Measurements from ENCODE around the gene THEMIS2.
"Not testable (repeated sequence)": the region's sequence is repeated elsewhere in the genome, so short reads cannot be mapped to it uniquely, and the experiment has no call there.

The THEMIS2 gene

GRCh38 chr1:27868932-27869718 lies 3.2 kb upstream of the THEMIS2 start:
- H2AK5ac ChIP-seq (ENCODE audit: low read length, severe bottlenecking), result no peak overlapping the region
- no peak overlapping the region for H3K4me2 ChIP-seq (ENCODE audit: low read length, poor library complexity, severe bottlenecking)
- H3K36me3 ChIP-seq (ENCODE audit: control insufficient read depth in 1 of 2, insufficient read depth in 2 of 2, low read depth in 1 of 2, low read length in 2 of 2), result no peaks in the 10 kb centered on the region
- no peaks in the 10 kb centered on the region for H3K9me3 ChIP-seq (ENCODE audit: control insufficient read depth, low read length)
- 84% methylated on average over 16 of the region's 16 CpGs for WGBS
- H3K9ac ChIP-seq (ENCODE audit: low read length), result no peak overlapping the region
- no peak overlapping the region for H3K4me3 ChIP-seq (ENCODE audit: insufficient read depth in 1 of 2, low read depth in 1 of 2, low read length in 2 of 2)
- no peak overlapping the region for H2AFZ ChIP-seq (ENCODE audit: low read depth, low read length)
- no peak overlapping the region for H4K8ac ChIP-seq (ENCODE audit: low read length)
- no peaks in the 10 kb centered on the region for H3K79me1 ChIP-seq (replicated peaks; ENCODE audit: low read length, poor library complexity, severe bottlenecking)
- no peak overlapping the region for H3K18ac ChIP-seq (ENCODE audit: low read depth in 1 of 2, low read length in 2 of 2)
- no peak overlapping the region for H3K27ac ChIP-seq (ENCODE audit: low read length, poor library complexity, severe bottlenecking)
- no peak overlapping the region for H3K4ac ChIP-seq (ENCODE audit: low read depth in 1 of 2, low read length in 2 of 2)
- no peak overlapping the region for H2BK15ac ChIP-seq (ENCODE audit: low read depth, poor library complexity, severe bottlenecking)
- H3K4me1 ChIP-seq (ENCODE audit: control insufficient read depth, insufficient read depth, low read depth, low read length), result peaks cover 24% of the 10 kb centered on the region
- no peak overlapping the region for H2BK120ac ChIP-seq (ENCODE audit: low read depth, low read length)
- peak overlapping the region; percentile 21 for H4K91ac ChIP-seq (ENCODE audit: low read length)
- H3K27me3 ChIP-seq (ENCODE audit: control insufficient read depth in 1 of 2, insufficient read depth in 1 of 2, low read length in 2 of 2), result no peaks in the 10 kb centered on the region
- H2BK5ac ChIP-seq (ENCODE audit: low read depth, low read length, poor library complexity, severe bottlenecking), result no peak overlapping the region
- no peak overlapping the region for H3K23ac ChIP-seq (ENCODE audit: low read length in 2 of 2)
- H3K14ac ChIP-seq (ENCODE audit: low read length in 2 of 2), result peak overlapping the region in 1 of 2 experiments; percentile 49
- DNase-seq, result no peak
- H2BK12ac ChIP-seq (ENCODE audit: low read length in 2 of 2), result peak overlapping the region in 1 of 2 experiments; percentile 37

GRCh38 chr1:27869719-27870085 lies 2.6 kb upstream of the THEMIS2 start:
- DNase-seq, result no peak
- no peak overlapping the region for H3K4me3 ChIP-seq (ENCODE audit: insufficient read depth in 1 of 2, low read depth in 1 of 2, low read length in 2 of 2)
- no peak overlapping the region for H4K8ac ChIP-seq (ENCODE audit: low read length)
- H3K79me1 ChIP-seq (replicated peaks; ENCODE audit: low read length, poor library complexity, severe bottlenecking), result no peaks in the 10 kb centered on the region
- no peak overlapping the region for H3K4me2 ChIP-seq (ENCODE audit: low read length, poor library complexity, severe bottlenecking)
- no peak overlapping the region for H2BK15ac ChIP-seq (ENCODE audit: low read depth, poor library complexity, severe bottlenecking)
- H2BK12ac ChIP-seq (ENCODE audit: low read length in 2 of 2), result no peak overlapping the region
- H3K9ac ChIP-seq (ENCODE audit: low read length), result no peak overlapping the region
- H3K27me3 ChIP-seq (ENCODE audit: control insufficient read depth in 1 of 2, insufficient read depth in 1 of 2, low read length in 2 of 2), result no peaks in the 10 kb centered on the region
- H3K4ac ChIP-seq (ENCODE audit: low read depth in 1 of 2, low read length in 2 of 2), result no peak overlapping the region
- no peak overlapping the region for H4K91ac ChIP-seq (ENCODE audit: low read length)
- 100% methylated on average over 1 of the region's 1 CpG for WGBS
- no peak overlapping the region for H2AFZ ChIP-seq (ENCODE audit: low read depth, low read length)
- H3K27ac ChIP-seq (ENCODE audit: low read length, poor library complexity, severe bottlenecking), result no peak overlapping the region
- no peaks in the 10 kb centered on the region for H3K36me3 ChIP-seq (ENCODE audit: control insufficient read depth in 1 of 2, insufficient read depth in 2 of 2, low read depth in 1 of 2, low read length in 2 of 2)
- H2AK5ac ChIP-seq (ENCODE audit: low read length, severe bottlenecking), result no peak overlapping the region
- H3K9me3 ChIP-seq (ENCODE audit: control insufficient read depth, low read length), result no peaks in the 10 kb centered on the region
- no peak overlapping the region for H3K23ac ChIP-seq (ENCODE audit: low read length in 2 of 2)
- no peak overlapping the region for H2BK120ac ChIP-seq (ENCODE audit: low read depth, low read length)
- H2BK5ac ChIP-seq (ENCODE audit: low read depth, low read length, poor library complexity, severe bottlenecking), result no peak overlapping the region
- no peak overlapping the region for H3K14ac ChIP-seq (ENCODE audit: low read length in 2 of 2)
- H3K18ac ChIP-seq (ENCODE audit: low read depth in 1 of 2, low read length in 2 of 2), result no peak overlapping the region
- H3K4me1 ChIP-seq (ENCODE audit: control insufficient read depth, insufficient read depth, low read depth, low read length), result peaks cover 22% of the 10 kb centered on the region

DNA sequence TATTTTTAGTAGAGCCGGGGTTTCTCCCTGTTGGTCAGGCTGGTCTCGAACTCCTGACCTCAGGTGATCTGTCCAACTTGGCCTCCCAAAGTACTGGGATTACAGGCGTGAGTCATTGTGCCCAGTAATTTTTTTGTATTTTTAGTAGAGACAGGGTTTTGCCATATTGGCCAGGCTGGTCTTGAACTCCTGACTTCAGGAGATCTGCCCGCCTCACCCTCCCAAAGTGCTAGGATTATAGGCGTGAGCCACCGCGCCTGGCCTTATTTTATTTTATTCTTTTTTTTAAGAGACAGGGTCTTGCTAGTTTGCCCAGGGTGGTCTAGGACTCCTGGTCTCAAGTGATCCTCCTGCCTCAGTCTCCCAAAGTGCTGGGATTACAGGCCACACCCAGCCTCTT lies 1.3 kb upstream of the THEMIS2 start:
- not testable (repeated sequence) for H3K4me2 ChIP-seq (ENCODE audit: low read length, poor library complexity, severe bottlenecking); H2BK120ac ChIP-seq (ENCODE audit: low read depth, low read length); H3K4me3 ChIP-seq (ENCODE audit: insufficient read depth in 1 of 2, low read depth in 1 of 2, low read length in 2 of 2); H2BK12ac ChIP-seq (ENCODE audit: low read length in 2 of 2); H3K9ac ChIP-seq (ENCODE audit: low read length); H2BK5ac ChIP-seq (ENCODE audit: low read depth, low read length, poor library complexity, severe bottlenecking); H4K8ac ChIP-seq (ENCODE audit: low read length); H3K36me3 ChIP-seq (ENCODE audit: control insufficient read depth in 1 of 2, insufficient read depth in 2 of 2, low read depth in 1 of 2, low read length in 2 of 2); H3K14ac ChIP-seq (ENCODE audit: low read length in 2 of 2); H3K27ac ChIP-seq (ENCODE audit: low read length, poor library complexity, severe bottlenecking); H3K27me3 ChIP-seq (ENCODE audit: control insufficient read depth in 1 of 2, insufficient read depth in 1 of 2, low read length in 2 of 2); H3K23ac ChIP-seq (ENCODE audit: low read length in 2 of 2); H2AFZ ChIP-seq (ENCODE audit: low read depth, low read length); H2BK15ac ChIP-seq (ENCODE audit: low read depth, poor library complexity, severe bottlenecking); H3K4ac ChIP-seq (ENCODE audit: low read depth in 1 of 2, low read length in 2 of 2); H2AK5ac ChIP-seq (ENCODE audit: low read length, severe bottlenecking); DNase-seq; H4K91ac ChIP-seq (ENCODE audit: low read length); H3K79me1 ChIP-seq (replicated peaks; ENCODE audit: low read length, poor library complexity, severe bottlenecking); H3K18ac ChIP-seq (ENCODE audit: low read depth in 1 of 2, low read length in 2 of 2); H3K9me3 ChIP-seq (ENCODE audit: control insufficient read depth, low read length)
- 96% methylated on average over 7 of the region's 7 CpGs for WGBS
- peaks cover 26% of the 10 kb centered on the region for H3K4me1 ChIP-seq (ENCODE audit: control insufficient read depth, insufficient read depth, low read depth, low read length)

GRCh38 chr1:27872802-27873551 lies 633 bp downstream of the THEMIS2 start:
- DNase-seq, result peak; percentile 23
- Histone ChIP-seq H2BK15ac (ENCODE audit: low read depth, poor library complexity, severe bottlenecking) (no peak overlapping the region), H3K4me2 (ENCODE audit: low read length, poor library complexity, severe bottlenecking) (peak overlapping the region; percentile 81), H4K91ac (ENCODE audit: low read length) (no peak overlapping the region), H3K14ac (ENCODE audit: low read length in 2 of 2) (no peak overlapping the region), H3K9me3 (ENCODE audit: control insufficient read depth, low read length) (no peaks in the 10 kb centered on the region), H3K18ac (ENCODE audit: low read depth in 1 of 2, low read length in 2 of 2) (peak overlapping the region in 1 of 2 experiments; percentile 54), H3K4ac (ENCODE audit: low read depth in 1 of 2, low read length in 2 of 2) (no peak overlapping the region), H2BK120ac (ENCODE audit: low read depth, low read length) (no peak overlapping the region), H3K4me1 (ENCODE audit: control insufficient read depth, insufficient read depth, low read depth, low read length) (peaks cover 29% of the 10 kb centered on the region), H2BK5ac (ENCODE audit: low read depth, low read length, poor library complexity, severe bottlenecking) (no peak overlapping the region), H4K8ac (ENCODE audit: low read length) (no peak overlapping the region), H3K79me1 (replicated peaks; ENCODE audit: low read length, poor library complexity, severe bottlenecking) (no peaks in the 10 kb centered on the region), H3K27ac (ENCODE audit: low read length, poor library complexity, severe bottlenecking) (no peak overlapping the region), H2AFZ (ENCODE audit: low read depth, low read length) (peak overlapping the region; percentile 60), H3K27me3 (ENCODE audit: control insufficient read depth in 1 of 2, insufficient read depth in 1 of 2, low read length in 2 of 2) (no peaks in the 10 kb centered on the region), H3K23ac (ENCODE audit: low read length in 2 of 2) (peak overlapping the region in 1 of 2 experiments; percentile 16), H2BK12ac (ENCODE audit: low read length in 2 of 2) (no peak overlapping the region), H3K4me3 (ENCODE audit: insufficient read depth in 1 of 2, low read depth in 1 of 2, low read length in 2 of 2) (peak overlapping the region; percentile 68 to 88), H3K36me3 (ENCODE audit: control insufficient read depth in 1 of 2, insufficient read depth in 2 of 2, low read depth in 1 of 2, low read length in 2 of 2) (peaks cover 6% of the 10 kb centered on the region in 2 experiments), H2AK5ac (ENCODE audit: low read length, severe bottlenecking) (peak overlapping the region; percentile 5), H3K9ac (ENCODE audit: low read length) (peak overlapping the region; percentile 85)
- WGBS, result 17% methylated on average over 38 of the region's 38 CpGs

All from mesenchymal stem cell (in vitro differentiated cells and primary cell).